Stimulated activated CD4-positive, alpha-beta T cell treated with anti-CD3 and anti-CD28 coated beads, TNF-alpha, amount 100 ng/mL, for 24 hours (primary cell): ENCODE results near the gene DAB2.

Experiments used
- DNase-seq, 3 experiments: peaks; one replicate each; pipeline ENCODE4 v3.0.0-alpha.2; 2020; ENCODE audit warnings: low read depth in 3 of 3

The DAB2 gene

GRCh38 chr5:39381376-39381775 lies 43.4 kb downstream of the DAB2 start:
- no peak for DNase-seq

DNA sequence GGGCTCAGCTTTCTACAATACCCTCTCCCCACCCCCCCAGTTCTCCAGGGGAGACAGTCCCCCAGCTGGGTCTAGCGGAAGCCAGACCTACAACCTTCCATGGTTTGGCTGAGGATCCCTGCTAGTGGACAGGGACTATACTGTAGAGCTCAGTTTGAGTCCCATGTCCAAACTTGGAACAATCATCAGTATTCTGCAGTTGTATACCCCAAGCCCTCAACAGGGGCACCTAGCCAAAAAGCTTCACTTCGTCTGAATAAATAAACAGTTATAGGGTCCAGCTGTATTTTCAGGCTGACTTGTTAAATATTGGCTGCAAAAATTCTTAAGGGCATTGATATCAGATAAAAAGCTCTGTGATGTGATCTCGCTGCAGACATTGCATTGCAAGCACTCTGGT lies 45.1 kb downstream of the DAB2 start:
- no peak for DNase-seq

DNA sequence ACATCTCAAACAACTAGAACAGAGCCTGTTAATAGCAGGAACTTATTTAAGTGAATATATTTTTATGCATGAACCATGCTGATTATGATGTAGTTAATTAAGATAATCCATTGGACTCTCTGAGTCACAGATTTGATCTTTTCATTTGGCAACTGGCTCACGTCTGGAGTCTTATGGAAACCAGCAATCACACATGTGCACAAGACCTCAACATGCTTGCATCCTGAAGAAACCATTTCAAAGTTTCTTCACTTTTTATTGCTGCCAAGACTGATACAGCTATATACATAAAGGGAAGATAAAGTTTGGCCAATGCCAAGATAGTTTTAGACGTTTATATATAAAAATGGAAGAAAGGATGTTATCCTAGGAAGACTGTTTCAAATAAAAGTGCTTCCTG lies 47.2 kb downstream of the DAB2 start:
- DNase-seq: no peak

- DNase-seq: peak in 2 of 3 experiments; percentile 9 to 21
Observed at GRCh38 chr5:39376293-39376714, 48.5 kb downstream of the DAB2 start.

DNA sequence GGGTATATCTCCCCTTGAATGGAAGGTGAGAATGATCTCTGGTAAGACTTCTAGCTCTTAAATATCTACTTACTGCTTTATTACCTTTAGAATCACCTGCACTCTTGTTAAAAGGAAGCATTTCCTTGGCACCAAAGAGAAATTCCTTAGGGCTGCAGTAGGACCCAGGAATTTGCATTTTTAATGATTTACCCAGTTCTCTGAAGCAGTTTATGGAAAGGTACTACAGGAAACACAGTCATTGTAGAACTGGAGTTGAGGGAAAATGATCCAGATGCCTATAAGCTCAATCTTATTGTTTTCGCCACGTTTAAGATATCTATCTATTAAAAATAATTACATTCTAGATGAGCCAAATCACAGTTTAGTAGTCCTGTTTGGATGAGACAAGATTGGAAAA lies 51.0 kb downstream of the DAB2 start:
- no peak for DNase-seq

DNA sequence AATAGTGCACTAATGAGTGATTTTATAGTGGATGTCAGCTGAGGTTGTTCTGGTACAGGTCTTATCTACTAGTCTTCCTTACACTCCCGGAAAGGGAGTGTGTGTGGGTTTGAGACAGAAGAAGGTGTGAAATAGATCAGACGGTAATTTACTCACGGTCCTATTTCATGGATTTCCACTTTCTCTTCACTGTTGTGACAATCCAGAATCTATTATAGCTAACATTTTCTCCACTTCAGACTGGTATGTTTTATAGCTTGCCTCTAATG lies 53.5 kb downstream of the DAB2 start:
- DNase-seq: no peak

GRCh38 chr5:39370555-39371366 lies 54.0 kb downstream of the DAB2 start:
- no peak for DNase-seq

- DNase-seq: no peak
Observed at GRCh38 chr5:39369123-39369815, 55.5 kb downstream of the DAB2 start.

- DNase-seq: no peak
Observed at GRCh38 chr5:39368116-39368515, 56.7 kb downstream of the DAB2 start.

DNA sequence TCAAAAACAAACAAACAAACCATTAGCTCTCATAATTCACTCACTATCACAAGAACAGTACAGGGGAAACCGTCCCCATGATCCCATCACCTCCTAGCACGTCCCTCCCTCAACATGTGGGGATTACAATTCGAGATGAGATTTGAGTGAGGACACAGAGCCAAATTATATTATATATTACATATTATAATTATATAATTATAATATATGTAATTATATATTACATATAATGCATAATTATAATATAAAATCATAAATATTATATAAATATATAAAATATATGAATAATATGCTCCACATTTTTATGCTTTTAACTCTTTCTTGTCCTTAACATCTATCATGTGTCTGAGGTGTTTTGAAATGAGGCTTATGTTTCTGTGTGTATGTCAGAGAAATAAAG lies 57.1 kb downstream of the DAB2 start:
- DNase-seq: no peak

DNA sequence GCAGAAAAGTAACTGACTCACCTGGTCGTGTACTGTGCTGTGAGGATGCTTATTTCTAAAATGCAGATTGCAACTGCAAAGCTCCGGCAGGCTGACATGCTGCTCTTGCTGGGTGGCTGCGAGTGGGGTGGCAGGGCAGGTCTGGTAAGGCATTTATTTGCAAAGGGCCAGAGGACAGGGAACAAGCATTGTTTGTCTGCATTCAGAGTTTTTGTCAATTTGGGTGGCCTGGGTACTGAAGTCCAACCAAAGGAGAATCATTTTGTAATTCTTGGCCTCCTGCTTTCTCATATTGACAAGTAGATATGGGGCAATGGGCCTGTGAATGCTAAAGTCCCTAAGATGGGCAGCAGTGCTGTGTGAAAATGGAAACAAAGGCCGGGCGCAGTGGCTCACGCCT lies 60.4 kb downstream of the DAB2 start, which contains the start of gene C9:
Gene C9 (minus strand): TSS at position 129 of the 400 bp plus-strand sequence. CDS start 31 bp downstream, at position 98.
- DNase-seq: no peak

DNA sequence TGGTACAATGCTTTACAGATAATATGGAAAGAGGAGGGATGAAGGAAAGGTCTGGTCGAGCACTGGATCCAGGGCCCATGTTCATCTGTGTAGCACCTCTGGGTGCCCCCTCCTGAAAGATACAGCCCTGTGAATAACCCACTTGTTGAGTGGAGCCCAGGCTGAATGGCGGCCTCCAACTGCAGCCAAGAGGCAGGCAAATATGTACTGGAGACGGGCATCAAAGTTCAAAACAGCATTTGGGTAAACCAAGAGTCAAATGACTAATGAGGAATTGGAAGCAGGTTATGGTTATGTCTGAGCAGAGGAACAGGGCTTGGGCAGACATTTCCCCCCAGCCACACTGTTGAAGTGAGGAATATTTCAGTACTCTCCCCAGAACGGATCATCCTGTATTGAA lies 61.6 kb downstream of the DAB2 start:
- no peak for DNase-seq

- DNase-seq: no peak
Observed at GRCh38 chr5:39362646-39363045, 62.1 kb downstream of the DAB2 start.

DNA sequence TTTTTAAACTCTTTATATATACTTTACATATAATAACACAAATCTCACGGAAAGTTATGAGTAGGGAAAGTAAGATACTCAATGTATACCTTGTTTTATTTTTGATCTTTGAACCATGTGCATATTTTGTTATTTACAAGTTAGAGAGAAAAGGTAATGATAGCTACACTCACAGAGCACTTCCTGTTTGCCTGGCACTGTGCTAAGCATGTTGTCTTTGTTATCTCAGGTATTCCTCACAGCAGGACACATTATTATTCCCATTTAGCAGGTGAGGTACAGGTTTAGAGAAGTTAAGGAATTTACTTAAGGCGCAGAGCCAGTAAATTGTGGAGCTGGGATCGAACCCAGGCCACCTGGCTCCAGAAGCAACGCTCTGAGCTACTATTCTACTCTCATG lies 63.5 kb downstream of the DAB2 start:
- no peak for DNase-seq

GRCh38 chr5:39360471-39361111 lies 64.2 kb downstream of the DAB2 start:
- no peak for DNase-seq

- no peak for DNase-seq
Observed at GRCh38 chr5:39356263-39356662, 68.5 kb downstream of the DAB2 start.

DNA sequence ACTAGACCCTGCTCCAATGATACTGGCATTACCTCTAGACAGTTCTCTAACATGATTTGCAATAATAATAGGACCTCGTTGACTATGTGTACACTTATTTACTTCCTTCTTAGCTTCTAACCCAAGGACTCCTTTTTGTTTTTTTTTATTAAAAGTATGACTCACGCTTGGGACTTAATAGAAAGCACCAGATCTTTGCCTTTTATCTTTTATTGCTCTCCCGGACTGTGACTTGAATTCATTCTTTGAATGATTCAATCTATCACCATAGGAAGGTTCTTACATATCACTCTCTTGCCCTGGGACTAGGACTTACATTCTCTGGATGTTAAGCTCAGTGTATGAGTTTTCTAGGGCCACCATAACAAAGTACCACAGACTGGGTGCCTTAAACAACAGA lies 69.5 kb downstream of the DAB2 start:
- DNase-seq: no peak

DNA sequence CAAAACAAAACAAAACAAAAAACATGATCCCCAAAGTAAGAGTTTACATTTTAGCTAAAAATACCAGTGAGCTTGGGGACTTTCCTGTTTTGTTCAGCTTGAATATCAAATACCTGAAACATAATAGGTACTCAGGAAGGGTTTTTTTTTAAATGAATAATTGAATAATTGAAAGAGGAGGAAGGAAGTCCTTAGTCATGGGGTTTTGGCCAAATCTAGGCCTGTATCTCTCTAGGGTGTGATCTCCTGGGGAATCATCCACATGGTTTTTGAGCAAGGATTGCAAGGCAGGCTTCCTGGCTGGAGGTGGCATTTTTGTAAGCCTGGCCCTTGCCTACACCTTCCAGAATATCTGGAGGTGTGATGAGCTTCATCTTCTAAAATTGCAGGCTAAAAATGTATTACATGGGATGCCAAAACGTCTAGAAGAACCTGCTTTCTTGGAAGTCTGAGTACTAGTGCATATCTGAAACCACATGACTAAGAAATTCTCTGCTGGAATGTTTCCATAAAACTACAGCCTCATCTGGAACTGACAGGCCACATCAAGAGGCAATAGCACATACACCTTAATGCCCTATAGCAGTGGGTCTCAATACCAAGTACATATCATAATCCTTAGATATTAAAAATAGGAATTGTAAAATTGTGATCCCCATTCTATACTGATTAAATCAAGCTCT lies 70.9 kb downstream of the DAB2 start:
- no peak for DNase-seq

- no peak for DNase-seq
Observed at GRCh38 chr5:39352951-39353350, 71.8 kb downstream of the DAB2 start.

GRCh38 chr5:39352170-39352569 lies 72.6 kb downstream of the DAB2 start:
- no peak for DNase-seq

DNA sequence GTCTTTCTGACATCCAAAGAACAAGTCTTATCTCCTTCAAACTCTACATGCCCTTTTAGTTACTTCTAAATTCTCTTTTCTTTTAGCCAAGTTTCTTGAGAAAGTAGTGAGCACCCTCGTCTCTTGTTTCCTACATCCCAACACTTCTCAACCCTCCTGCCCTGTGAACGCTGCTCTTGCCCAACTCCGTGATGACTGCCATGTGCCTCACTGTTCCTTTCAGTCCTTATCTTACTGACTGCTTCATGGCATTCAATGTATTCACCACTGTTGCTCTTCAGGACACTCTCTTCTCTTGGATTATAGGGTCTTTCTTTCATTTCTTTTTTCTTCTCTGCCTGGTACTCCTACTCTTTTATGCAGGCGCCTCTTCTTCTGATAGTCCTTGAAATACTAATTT lies 75.3 kb downstream of the DAB2 start:
- no peak for DNase-seq

DNA sequence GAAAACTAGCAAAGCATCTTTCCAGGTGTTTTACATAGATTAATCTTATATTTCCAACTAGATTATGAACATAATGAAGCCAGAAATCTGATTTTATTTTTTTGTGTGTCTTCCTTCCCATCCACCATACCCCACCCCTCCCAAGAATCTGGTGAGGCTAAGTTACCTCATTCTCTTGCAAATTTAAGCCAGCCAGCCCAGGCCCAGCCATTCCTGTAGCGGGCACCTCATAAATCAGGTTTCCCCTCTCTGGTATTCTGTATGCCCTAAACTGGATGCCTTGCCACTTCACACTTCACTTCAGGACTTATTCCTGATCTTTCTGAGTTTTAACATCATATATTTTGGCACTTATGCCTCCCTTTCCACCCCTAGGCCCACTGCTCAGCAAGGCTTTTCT lies 82.3 kb downstream of the DAB2 start:
- DNase-seq: no peak
